ENCODE measurements around the gene IHH.

The IHH gene

DNA sequence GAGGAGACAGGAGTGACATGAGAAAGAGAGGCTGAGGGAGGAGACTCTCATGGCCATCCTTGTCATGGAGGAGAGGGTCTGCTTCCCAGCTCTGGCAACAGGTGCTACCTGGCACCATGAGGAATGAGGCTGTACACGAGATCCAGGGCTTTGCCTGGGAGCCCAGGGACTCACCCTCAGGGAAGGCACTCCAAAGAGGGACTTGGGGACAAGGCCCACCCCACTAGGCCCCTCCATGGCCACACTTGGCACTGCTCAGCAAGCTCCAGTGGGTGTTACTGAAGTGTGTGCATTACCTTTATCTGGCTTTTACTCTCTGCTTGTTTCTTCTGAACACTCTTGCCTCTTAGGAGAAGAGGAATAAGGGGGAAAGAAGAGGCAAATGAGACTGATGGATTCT lies 22.1 kb downstream of the IHH start:
- no peak for DNase-seq (ENCODE audit: low read depth)

GRCh38 chr2:219037783-219038499 lies 22.8 kb downstream of the IHH start:
- no peak for DNase-seq (ENCODE audit: low read depth)

DNA sequence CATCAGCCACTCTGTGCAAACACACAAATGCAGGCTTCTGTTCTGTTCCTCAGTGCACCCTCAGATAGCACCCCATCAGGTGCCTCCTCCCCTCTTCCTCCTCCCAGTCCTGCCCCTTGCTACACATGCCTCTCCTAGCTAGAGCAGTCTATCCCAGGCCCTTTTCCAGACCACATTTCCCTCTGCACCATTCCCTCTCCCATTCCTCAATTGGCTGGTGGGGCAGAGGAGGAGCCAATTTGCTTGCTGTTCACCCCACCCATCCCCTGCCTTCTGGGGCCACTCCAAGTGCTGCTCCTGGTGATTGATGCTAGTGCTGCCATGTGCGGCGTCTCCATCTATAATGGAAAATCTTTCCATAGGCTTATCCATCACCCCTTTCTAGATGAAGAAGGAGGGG lies 24.8 kb downstream of the IHH start:
- no peak for DNase-seq (ENCODE audit: low read depth)

DNA sequence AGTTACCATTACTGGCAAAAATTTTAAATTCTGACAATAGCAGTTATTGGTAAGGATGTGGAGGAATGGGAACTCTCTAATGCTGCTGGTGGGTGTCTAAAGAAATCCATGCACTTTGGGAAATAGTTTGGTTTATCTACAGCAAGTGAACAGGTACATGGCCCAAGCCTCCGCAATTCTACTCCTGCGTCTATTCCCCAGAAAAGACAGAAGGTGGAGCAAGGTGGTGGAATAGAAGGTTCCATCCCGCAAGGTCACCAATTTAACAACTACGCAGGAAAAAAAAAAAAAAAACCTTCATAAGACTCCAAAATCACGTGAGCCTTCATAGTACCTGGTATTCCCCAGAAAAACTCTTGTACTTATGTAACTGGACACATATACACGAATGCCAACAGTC lies 25.9 kb downstream of the IHH start:
- no peak for DNase-seq (ENCODE audit: low read depth)

DNA sequence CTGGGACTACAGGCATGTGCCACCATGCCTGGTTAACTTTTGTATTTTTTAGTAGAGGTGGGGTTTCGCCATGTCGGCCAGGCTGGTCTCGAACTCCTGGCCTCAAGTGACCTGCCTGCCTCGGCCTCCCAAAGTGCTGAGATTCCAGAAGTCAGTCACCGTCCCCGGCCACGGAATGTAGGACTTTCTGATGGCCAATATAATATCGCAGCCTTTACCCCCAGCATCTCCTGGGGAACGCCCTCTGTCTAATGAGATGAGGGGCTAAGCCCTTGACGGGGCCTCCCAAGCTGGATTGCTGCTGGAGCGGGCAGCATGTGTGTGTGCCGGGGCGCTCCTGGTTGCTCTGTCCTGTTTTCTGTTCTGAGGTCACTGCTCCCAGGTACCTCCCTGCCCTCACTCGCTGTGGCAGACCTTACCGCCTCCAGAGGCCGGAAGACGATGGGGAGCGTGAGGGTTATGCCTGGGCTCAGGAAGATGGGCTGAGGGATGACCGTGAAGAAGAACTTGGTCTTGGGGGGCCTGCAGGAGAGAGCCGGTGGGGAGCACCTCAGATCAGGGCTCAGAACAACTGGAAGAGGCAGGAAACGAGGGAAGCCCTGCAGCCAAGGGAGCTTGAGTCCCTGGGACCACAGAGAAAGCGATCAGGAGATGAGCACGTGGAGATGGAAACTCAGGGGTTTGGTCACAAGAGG lies 28.5 kb downstream of the IHH start:
- no peak for DNase-seq (ENCODE audit: low read depth)

DNA sequence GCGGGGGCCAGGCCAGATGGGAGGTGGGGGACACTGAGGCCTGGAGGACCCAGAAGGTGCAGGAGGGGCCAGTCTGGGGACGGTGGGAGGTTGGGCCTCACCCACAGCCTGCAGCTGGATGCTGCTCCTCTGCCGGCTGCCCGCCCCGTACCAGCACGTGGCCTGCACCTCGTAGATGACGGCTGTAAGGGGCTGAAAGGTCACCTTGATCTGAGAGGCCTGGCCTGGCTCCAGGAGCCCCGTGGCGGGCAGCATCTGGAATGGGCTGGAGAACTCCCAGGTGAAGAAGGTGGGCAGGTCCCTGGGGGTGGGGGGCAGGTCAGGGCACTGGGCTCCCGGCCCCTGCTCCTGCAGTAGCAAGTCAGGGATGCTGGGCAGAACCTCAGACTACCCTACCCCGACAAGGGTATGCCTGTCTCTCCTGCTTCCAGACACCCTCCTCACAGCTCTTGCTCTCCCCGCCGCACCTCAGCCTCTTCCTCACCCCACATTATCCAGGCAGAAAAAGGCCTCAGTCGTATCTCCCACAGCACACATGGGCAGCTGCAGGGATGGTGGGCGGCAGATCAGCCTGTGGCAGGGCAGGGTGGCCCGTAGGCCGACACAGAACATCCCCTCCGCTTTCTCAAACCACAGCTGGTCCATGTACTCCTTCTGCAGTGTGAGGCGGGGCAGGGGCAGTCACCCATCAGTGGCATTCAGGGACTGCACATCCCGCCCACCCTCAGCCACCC lies 29.5 kb downstream of the IHH start:
- DNase-seq (ENCODE audit: low read depth) = no peak

DNA sequence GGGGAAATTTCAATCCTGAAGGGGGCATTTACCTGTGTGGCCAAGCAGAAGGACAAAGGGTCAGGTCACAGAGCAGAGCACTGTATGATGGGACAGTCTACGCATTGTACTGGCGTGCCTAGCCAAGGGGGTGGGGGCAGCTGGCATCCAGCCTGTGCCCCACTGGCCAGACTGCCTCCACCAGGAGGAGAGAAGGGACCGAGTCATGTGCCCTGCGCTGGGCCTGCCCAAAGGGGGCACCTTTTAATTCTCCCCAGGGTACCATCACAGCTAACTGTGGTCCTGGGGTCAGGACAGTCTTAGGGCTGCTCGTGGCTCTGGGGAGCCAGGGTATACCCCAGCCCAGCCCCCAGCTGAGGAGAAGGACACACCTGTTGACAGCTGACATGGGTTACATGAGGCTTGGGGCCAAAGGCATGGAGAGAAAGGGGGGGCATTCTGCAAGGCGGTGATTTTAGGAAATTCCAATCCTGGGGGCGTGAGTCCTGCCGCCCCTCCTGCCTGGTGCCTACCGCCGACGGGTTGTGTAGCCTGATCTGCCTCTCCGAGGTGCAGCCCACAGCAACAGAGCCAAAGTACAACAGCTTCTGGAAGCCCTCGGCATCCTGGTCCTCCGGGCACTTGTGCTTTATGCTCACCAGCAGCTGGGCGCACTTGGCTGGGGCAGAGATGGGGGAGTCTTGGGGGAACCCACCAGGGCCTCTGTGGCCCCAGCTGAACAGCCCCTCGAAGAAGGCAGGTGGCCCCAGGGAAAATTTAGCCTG lies 30.4 kb downstream of the IHH start:
- DNase-seq (ENCODE audit: low read depth) = no peak

- DNase-seq (ENCODE audit: low read depth) = peak; percentile 55
Measured at GRCh38 chr2:219029829-219030165, 30.9 kb downstream of the IHH start.

GRCh38 chr2:219028996-219029828 lies 31.5 kb downstream of the IHH start:
- DNase-seq (ENCODE audit: low read depth) = no peak

- no peak for DNase-seq (ENCODE audit: low read depth)
Measured at GRCh38 chr2:219028141-219028540, 32.6 kb downstream of the IHH start.

GRCh38 chr2:219027511-219028055 lies 33.1 kb downstream of the IHH start:
- DNase-seq (ENCODE audit: low read depth) = no peak

GRCh38 chr2:219026946-219027345 lies 33.8 kb downstream of the IHH start:
- DNase-seq (ENCODE audit: low read depth) = no peak

DNA sequence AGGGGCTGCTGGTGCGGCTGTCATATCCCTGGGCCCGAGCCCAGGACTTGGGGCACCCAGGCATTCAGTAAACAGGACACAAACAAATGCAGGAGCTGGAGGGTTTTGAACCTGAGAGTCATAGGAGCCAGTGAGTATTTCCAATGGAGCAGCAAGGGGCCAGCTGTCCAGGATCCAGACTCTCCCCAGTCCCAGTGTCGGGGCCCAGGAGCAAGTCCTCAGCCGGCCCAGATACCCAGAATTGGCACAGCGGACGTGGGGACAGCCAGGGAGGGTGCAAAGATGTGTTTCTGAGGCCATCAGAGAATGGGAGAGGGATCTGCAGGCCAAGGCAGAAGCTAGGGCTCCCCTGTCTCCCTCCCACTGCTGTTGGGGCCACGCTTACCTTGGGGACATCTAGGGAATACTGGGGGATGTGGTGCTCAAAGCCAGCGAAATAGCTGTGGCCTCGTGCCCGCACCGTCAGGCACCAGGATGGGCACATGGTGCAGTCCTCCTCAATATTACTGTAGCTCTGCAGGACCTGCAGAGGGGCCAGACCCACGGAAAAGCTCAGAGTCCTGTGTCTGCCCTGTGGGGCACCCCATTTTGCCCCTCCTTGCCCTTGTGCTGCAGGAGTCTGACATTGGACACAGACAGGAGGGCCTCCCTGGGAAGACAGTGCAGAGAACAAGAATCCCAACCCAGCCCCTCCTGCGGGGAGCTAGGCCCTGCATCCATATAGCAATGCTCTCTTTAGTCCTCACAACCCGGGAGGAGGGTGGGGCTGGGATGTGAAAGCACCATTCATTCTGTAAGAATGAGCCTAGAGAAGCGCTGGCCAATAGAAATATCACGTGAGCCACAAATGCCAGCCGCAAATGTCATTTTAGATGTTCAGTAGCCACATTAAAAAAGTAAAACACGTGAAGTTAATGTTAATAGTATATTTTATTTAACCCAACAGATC lies 34.8 kb downstream of the IHH start:
- DNase-seq (ENCODE audit: low read depth) = no peak

GRCh38 chr2:219024059-219024458 lies 36.7 kb downstream of the IHH start:
- DNase-seq (ENCODE audit: low read depth) = no peak

DNA sequence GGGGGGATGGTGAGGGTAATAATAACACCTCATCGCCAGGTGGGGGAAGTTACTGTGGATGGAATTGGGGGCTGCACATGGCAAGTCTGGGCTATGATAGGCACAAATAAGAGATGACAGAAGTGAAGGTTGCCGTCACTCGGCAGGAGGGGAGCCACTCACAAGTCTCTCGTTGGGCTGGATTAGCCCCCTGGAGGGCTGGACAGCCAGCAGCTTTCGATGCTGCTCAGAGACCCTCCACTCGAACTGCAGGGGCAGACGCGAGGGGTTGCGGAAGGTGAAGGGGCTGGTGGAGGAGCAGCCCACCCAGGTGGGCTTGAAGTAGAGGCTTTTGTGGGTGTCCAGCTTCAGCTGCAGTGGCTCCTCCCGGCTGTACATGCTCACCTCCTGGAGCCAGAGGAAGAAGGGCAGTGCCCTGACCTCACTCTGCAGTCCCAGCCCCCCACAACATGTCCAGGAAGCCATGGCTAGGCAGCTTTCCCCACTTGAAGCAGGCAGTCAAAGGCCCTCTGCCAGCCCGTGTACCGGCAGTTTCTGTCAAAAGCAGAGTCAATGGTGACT lies 37.6 kb downstream of the IHH start:
- DNase-seq (ENCODE audit: low read depth) = no peak

GRCh38 chr2:219022616-219023015 lies 38.1 kb downstream of the IHH start:
- DNase-seq (ENCODE audit: low read depth) = no peak

DNA sequence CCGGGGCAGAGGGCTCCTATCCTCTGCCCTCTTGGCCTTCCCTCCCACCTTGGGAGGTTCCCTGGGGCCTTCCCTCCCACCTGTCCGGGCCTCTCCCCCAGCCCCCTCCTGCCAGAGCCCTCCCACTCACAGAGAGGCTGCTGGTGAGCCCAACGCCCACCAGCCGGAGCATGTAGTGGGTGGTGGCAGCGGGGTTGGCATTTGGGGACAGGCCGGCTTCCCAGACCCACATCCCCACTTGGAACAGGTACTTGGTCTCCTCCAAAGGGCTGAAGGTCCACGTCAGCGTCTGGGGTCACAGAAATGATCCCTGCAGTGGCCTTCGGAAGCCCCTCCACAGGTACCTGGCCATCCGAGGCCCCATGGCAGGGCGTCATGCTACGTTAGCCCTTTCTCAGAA lies 38.7 kb downstream of the IHH start:
- no peak for DNase-seq (ENCODE audit: low read depth)

DNA sequence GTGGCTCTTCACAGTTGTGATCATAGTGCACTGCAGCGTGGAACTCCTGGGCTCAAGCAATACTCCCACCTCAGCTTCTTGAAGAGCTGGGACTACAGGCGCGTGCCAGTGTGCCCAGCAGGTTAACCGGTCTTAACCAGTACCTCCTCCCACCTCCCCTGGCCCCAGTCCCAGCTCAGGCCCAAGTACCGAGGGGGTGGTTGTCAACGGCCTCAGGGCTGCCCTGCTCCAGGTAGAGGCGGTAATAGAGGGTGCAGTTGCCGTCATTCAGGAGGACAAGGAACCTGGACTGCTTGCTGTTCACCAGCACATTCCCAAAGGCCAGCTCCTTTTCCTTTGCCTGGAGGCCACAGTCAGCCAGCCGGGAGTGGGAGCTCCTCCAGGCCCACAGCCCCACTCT lies 39.1 kb downstream of the IHH start:
- DNase-seq (ENCODE audit: low read depth) = no peak

DNA sequence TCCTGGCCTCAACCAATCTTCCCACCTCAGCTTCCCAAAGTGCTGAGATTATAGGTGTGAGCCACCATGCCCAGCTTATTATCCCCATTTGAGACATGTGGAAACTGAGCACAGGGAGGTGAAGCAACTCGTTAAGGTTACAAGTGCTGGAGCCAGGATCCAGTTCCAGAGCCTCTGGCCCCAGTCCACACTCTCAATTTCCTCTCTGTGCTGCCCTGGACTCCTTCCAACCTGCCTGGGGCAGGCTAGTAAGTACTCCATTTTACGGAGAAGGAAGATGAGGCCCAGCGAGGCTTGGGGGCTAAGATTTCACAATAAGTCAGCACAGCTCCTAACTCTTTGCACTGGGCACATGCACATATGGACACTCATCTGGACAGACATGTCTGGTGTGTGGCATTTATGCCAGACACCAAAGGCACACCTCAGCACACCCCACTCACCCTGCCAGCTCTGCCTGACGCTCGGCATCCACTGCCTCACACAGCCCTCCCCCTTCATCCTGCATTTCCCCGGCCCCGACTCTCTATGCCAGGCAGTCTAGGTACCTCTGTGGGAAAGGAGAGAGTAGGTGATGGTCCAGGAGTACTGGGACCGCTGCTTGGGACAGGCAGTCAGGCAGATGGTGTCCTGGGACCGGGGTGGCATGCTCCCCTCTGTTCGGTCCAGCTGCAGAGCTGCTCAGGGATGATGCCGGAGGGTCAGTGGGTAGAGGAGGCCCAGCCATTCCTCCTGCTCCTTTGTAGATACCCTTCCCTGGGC lies 39.9 kb downstream of the IHH start:
- no peak for DNase-seq (ENCODE audit: low read depth)

All from stimulated activated CD8-positive, alpha-beta memory T cell treated with anti-CD3 and anti-CD28 coated beads, Interleukin-15, amount 100 ng/mL, for 1 hour (primary cell).